ENCODE data around the gene LY6G6C. TPM values are rescaled to one million over a fixed set of nuclear protein-coding genes. Genes with fewer than 3 reads are reported as not detected.

Gene LY6G6C
- total and polyA plus RNA-seq, 2 of the 13 experiments (the other 11 are each of a cell fraction or from before 2014, with no cell fraction given): 0.15 TPM; not detected in 1

GRCh38 chr6:31736021-31736767 lies 14.6 kb upstream of the LY6G6C start, which contains the start of gene CLIC1 (continued):
- TF ChIP-seq ZNF101 (CRISPR knock-in tag; IDR thresholded peaks at IDR 0.05; ENCODE audit: borderline replicate concordance, low read depth) (no peak), ZSCAN25 (CRISPR knock-in tag; IDR thresholded peaks at IDR 0.05) (peak; percentile 86), HMGXB3 (CRISPR knock-in tag; IDR thresholded peaks at IDR 0.05; ENCODE audit: borderline replicate concordance) (peak; percentile 83; the same call in 1 of the 2 replicates), NR2F2 (IDR thresholded peaks at IDR 0.05; ENCODE audit: borderline replicate concordance, low read depth) (no peak), ISX (CRISPR knock-in tag; conservative IDR thresholded peaks at IDR 0.05) (no peak), ZSCAN5A (CRISPR knock-in tag; IDR thresholded peaks at IDR 0.05; ENCODE audit: borderline replicate concordance) (0 out of 2 replicates have a peak, but pooled peaks have one; percentile 56), CHCHD3 (CRISPR knock-in tag; IDR thresholded peaks at IDR 0.05) (no peak), REXO4 (CRISPR knock-in tag; IDR thresholded peaks at IDR 0.05; ENCODE audit: borderline replicate concordance) (no peak), HDAC6 (IDR thresholded peaks at IDR 0.05; ENCODE audit: low read depth, low read length) (no peak), ZC3H4 (CRISPR knock-in tag; IDR thresholded peaks at IDR 0.05; ENCODE audit: borderline replicate concordance) (no peak), TIGD3 (CRISPR knock-in tag; IDR thresholded peaks at IDR 0.05; ENCODE audit: borderline replicate concordance) (peak; percentile 81; the same call in 1 of the 2 replicates), POLR2AphosphoS5 (IDR thresholded peaks at IDR 0.05; ENCODE audit: low read depth, low read length) (peak; percentile 94), CREM (IDR thresholded peaks at IDR 0.05) (no peak; the same call in 1 of the 2 replicates), CREM (CRISPR knock-in tag; IDR thresholded peaks at IDR 0.05) (no peak), ZNF253 (CRISPR knock-in tag; IDR thresholded peaks at IDR 0.05; ENCODE audit: borderline replicate concordance) (no peak), CAMTA2 (CRISPR knock-in tag; IDR thresholded peaks at IDR 0.05; ENCODE audit: borderline replicate concordance) (peak; percentile 58; the same call in 1 of the 2 replicates), ZNF749 (CRISPR knock-in tag; IDR thresholded peaks at IDR 0.05; ENCODE audit: borderline replicate concordance) (0 out of 2 replicates have a peak, but pooled peaks have one; percentile 59), NFYC (CRISPR knock-in tag; IDR thresholded peaks at IDR 0.05) (no peak; the same call in none of the 2 replicates), ZNF781 (CRISPR knock-in tag; IDR thresholded peaks at IDR 0.05; ENCODE audit: borderline replicate concordance, not compliant biosample characterization) (no peak), ZNF740 (CRISPR knock-in tag; IDR thresholded peaks at IDR 0.05) (no peak; the same call in 1 of the 2 replicates)

Data from HepG2 (cell line).